ENCODE data around the gene JDP2.

JDP2 gene

DNA sequence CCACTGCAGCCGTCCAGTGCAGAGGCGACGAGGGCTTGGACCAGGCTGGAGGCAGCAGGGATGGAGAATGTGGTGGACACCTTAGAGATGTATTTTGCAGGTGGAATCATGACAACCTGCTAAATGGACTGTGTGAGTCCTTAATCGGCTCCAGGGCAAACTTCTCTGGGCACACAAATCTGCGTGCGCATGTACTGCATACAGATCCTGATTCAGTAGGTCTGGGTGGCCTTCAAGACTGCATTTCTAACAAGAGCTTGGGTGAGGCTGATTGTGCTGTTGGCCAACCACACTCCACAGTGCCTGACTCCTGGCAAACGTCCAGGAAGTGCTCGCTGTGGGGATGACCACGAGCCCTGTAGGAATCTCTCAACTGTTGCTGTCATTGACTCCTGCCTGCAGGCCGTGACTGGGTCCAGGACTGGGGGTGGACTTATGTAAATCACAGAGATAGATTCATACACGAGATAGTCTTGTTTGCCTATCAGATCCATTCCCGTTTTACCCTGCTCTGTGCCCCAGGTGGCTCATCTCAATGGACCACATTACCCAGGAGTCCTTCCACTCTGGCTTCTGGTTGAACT is 27.2 kb downstream of the JDP2 start:
- peak in 1 of 2 experiments; percentile 75 for DNase-seq (ENCODE audit: low read depth in 1 of 2, low spot score in 1 of 2)
- in situ Hi-C loops (cut with HindIII; ENCODE audit: low pct_unique_long_range_greater_than_20kb, low sequenced_read_pairs) = no loop called here
- no peak for TF ChIP-seq JUND (IDR thresholded peaks at IDR 0.05; ENCODE audit: low read depth)

DNA sequence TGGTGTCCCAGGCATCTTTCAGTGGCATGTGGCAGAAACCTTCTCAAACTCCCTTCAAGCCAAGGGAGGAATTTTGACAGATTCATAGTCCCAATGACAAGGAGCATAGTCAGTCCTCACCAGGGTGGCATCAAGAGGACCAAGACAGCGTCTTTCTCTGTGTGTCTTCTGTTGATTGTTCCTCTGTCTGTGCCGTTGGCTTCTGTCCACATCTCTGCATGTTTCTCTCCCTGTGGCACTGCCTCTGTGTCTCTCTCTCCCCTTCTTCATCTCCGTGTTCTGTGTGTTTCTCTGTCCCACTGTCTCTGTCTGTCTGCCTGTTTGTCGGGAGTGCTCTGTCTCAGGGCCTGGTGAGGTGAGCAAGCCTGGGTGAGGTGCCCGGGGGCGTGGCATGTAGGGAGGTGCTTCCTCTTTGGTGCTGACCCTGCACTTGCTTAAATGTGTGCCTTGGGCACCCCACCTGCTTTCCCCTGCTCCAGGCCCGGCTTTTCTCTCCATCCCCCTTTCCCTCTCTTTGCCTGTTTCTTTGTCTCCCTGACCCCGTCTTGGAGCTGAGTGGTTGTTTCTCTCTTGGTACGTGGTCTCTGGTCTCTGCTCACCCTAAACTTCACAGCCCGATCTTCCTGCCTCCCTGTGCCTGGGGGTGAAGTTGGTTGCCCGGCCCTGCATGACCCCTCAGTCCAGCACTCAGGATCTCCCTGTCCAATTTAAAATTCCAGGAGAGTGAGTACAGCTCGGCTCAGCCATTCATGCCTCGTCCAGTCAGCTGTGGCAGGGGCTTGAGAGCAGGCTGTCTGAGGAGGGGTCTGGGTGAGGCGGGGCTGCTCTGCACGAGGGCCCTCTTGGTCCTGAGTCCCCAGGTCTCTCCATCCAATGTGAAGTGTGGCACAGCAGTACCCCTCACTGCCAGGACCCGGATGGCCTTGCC is 28.5 kb downstream of the JDP2 start:
- DNase-seq (ENCODE audit: low read depth in 1 of 2, low spot score in 1 of 2) = no peak
- TF ChIP-seq JUND (IDR thresholded peaks at IDR 0.05; ENCODE audit: low read depth) = no peak
- in situ Hi-C loops (cut with HindIII; ENCODE audit: low pct_unique_long_range_greater_than_20kb, low sequenced_read_pairs) = no loop called here

DNA sequence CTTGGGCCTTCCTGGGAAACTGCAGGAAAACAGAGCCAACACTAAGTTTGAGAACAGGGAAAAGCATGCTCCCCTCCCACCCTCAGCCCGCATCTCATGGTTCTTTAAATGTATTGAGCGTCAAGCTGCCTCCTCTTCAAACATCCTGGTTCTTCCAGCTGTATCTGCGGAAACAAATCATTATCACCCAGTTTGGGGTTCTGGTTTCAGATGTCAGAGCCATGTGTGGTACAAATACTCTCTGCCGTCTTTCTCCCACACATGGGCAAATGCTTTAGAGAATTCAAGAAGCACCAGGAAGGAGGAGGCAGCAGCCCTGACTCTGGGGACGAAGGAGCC is 29.1 kb downstream of the JDP2 start:
- DNase-seq (ENCODE audit: low read depth in 1 of 2, low spot score in 1 of 2) = no peak
- in situ Hi-C loops (cut with HindIII; ENCODE audit: low pct_unique_long_range_greater_than_20kb, low sequenced_read_pairs) = no loop called here
- TF ChIP-seq JUND (IDR thresholded peaks at IDR 0.05; ENCODE audit: low read depth) = no peak

DNA sequence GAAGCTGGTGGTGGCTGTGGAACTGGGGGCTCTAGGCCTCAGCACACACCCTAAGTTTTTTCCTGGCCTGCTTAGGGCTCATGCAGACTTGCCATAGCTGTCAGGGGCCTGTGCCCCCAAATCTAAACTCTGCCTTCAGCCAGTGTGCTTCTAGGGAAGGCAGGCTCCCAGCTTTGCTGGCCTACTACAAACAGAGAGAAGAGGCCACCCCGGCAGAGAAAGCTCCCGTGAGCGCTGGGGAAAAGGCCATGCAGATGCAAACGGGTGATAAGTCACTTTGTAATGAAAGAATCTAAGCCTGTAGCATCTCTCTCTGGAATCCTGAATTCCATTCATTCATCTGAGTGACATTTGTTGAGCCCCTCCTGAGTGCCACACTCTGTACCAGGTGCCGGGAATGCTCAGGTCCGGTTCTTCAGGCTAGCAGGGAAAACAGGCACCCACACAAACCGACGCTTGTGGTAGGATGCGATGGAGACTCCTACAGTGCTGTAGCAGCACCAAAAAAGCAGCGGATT is 29.9 kb downstream of the JDP2 start:
- in situ Hi-C loops (cut with HindIII; ENCODE audit: low pct_unique_long_range_greater_than_20kb, low sequenced_read_pairs) = no loop called here
- DNase-seq (ENCODE audit: low read depth in 1 of 2, low spot score in 1 of 2) = peak in 1 of 2 experiments; percentile 66
- TF ChIP-seq JUND (IDR thresholded peaks at IDR 0.05; ENCODE audit: low read depth) = no peak

DNA sequence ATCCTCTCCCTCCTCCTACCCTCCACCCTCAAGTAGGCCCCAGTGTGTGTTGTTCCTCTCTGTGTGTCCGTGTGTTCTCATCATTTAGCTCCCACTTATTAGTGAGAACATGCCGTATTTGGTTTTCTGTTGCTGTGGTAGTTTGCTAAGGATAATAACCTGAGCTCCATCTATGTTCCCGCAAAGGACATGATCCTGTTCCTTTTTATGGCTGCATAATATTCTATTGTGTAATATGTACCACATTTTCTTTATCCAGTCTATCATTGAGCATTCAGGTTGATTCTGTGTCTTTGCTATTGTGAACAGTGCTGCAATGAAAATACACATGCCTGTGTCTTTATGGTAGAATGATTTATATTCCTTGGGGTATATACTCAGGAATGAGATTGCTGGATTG is 30.5 kb downstream of the JDP2 start:
- TF ChIP-seq JUND (IDR thresholded peaks at IDR 0.05; ENCODE audit: low read depth) = no peak

DNA sequence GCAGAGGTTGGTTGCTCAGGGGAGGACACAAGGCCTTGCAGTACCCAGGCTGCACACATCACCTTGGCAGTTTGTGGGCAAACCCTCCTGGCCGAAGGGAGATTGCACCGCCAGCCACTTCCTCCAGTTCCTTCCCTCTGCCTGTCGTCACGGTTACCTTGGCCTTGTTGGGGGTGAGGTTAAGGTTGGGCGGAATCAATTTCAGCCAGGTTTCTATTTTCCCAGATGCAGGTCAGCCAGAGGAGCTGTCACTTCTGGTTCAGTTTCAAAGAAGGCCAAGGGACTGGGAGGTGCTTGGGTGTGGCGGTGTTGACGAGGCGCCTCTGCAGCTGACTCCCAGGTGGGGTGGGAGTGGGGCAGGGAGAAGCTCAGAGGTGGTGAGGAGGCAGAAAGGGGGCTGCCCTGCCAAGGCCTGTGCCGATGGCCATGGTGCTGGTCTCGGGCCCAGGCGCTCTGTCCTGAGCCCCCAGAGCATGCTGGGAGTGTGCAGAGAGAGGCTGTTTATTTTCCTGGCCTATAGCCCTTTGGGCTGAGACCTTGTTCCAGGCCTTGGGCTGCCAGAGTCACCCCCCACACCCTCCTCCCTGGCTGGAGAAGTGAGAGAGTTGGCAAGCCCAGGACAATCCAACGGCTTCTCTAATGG is 31.4 kb downstream of the JDP2 start:
- TF ChIP-seq JUND (IDR thresholded peaks at IDR 0.05; ENCODE audit: low read depth) = no peak
- in situ Hi-C loops (cut with HindIII; ENCODE audit: low pct_unique_long_range_greater_than_20kb, low sequenced_read_pairs) = no loop called here
- DNase-seq (ENCODE audit: low read depth in 1 of 2, low spot score in 1 of 2) = peak in 1 of 2 experiments; percentile 37

More for the DNA sequence above, 30.5 kb downstream of the JDP2 start:
- in situ Hi-C loops (cut with HindIII; ENCODE audit: low pct_unique_long_range_greater_than_20kb, low sequenced_read_pairs) = no loop called here
- DNase-seq (ENCODE audit: low read depth in 1 of 2, low spot score in 1 of 2) = no peak

DNA sequence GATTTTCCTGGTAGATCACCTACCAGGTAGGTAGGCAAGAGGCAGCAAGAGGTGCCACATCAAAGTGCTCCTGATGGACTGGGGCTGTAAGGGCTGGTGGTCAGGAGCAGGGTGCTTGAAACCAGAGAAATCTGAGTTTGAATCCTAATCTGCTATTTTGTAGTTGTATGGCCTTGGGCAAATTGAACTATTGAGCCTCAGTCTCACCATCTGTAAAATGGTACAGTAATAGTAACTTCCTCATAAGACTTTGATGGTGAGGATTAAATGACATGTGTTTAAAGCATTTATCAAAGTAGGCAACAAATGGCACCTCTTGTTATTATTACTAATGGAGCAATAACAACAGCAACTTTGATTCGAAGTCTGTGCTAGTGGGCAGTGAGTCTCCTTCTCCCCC is 32.0 kb downstream of the JDP2 start:
- no peak for DNase-seq (ENCODE audit: low read depth in 1 of 2, low spot score in 1 of 2)
- in situ Hi-C loops (cut with HindIII; ENCODE audit: low pct_unique_long_range_greater_than_20kb, low sequenced_read_pairs) = no loop called here
- TF ChIP-seq JUND (IDR thresholded peaks at IDR 0.05; ENCODE audit: low read depth) = no peak

DNA sequence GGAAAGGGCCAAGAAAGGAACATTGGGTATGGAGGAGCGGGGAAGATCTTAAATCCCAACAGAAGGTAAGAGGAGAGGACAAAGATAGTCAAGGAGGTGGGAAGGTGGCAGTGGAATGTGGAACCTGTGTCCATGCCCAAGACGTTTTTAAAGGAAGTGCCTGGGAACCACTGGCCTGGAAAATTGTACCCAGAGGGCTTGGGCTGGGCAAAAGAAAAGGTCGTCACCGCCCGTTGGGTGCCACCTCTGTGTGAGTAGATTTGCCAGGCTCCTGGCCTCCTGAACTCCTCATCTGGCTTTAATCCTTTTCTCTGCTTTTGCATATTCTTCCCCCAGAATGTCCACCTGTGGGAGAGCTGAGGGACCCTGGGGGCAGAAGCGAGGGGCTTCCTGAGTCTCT is 32.6 kb downstream of the JDP2 start:
- TF ChIP-seq JUND (IDR thresholded peaks at IDR 0.05; ENCODE audit: low read depth) = no peak
- in situ Hi-C loops (cut with HindIII; ENCODE audit: low pct_unique_long_range_greater_than_20kb, low sequenced_read_pairs) = no loop called here

DNA sequence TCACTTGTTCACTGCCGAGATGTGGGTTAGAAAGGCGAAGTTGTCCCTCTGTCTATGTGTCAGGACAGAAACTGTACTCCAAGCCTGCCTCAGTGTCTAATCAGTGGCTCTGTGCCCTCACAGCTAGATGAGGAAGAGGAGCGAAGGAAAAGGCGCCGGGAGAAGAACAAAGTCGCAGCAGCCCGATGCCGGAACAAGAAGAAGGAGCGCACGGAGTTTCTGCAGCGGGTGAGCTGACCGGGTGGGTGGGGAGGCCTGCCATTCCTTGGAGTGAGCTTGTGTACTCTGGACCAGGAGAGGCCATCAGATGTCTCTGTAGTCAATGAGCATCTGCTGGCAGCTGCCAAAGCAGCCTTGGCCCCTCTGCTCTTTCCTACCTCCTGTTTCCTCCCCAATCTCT is 33.5 kb downstream of the JDP2 start:
- TF ChIP-seq JUND (IDR thresholded peaks at IDR 0.05; ENCODE audit: low read depth) = no peak
- in situ Hi-C loops (cut with HindIII; ENCODE audit: low pct_unique_long_range_greater_than_20kb, low sequenced_read_pairs) = no loop called here
- no peak for DNase-seq (ENCODE audit: low read depth in 1 of 2, low spot score in 1 of 2)

More for the DNA sequence above, 32.6 kb downstream of the JDP2 start:
- DNase-seq (ENCODE audit: low read depth in 1 of 2, low spot score in 1 of 2) = peak in 1 of 2 experiments; percentile 66

DNA sequence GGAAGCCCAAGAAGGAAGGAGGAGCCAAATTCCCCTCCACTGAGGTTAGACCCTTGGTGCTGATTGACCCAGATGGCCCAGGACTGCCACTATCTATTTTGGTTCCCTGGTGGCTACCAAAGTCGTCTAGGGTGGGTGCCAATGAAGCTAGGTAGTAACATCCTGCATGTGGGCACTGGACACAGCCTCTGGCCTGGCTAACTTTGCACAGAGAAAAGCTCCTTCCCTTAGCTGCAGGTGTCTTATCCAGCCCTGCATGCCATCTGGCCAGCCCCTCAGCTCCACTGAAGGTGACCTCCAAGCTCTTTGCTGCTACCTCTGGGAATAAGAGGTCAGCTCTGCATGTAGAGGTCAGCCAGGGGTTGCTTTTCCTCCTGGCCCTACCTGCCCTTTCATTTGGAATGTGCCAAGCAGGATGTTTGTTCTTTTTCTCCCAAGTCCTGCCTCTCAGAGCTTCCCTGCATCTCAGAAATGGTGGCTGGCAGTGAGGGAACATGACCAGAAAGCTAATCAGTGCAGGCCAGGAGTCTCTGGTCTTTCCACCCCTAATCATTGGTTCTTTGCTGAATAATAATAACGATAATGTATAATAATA is 34.0 kb downstream of the JDP2 start:
- TF ChIP-seq JUND (IDR thresholded peaks at IDR 0.05; ENCODE audit: low read depth) = no peak
- DNase-seq (ENCODE audit: low read depth in 1 of 2, low spot score in 1 of 2) = peak in 1 of 2 experiments; percentile 52
- in situ Hi-C loops (cut with HindIII; ENCODE audit: low pct_unique_long_range_greater_than_20kb, low sequenced_read_pairs) = no loop called here

DNA sequence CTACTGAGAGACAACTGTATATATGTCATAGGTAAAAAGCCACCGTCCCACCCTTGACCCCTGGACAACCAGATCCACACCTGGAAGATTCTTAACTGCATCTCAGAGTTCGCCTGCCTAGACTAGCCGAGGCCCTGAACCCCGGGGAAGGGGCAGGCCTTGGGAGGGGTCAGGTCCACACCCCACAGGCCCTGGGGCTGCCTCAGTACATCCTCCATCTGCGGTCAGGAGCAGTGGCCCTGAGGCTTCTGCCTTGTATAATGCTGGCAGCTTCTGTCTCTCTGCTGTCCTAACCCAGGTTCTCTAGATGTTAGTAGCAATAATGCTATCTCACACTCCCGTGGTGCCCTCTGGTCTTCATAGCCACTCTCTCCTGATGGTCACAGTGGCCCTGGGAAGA is 36.8 kb downstream of the JDP2 start:
- no peak for DNase-seq (ENCODE audit: low read depth in 1 of 2, low spot score in 1 of 2)
- no peak for TF ChIP-seq JUND (IDR thresholded peaks at IDR 0.05; ENCODE audit: low read depth)
- in situ Hi-C loops (cut with HindIII; ENCODE audit: low pct_unique_long_range_greater_than_20kb, low sequenced_read_pairs) = no loop called here

DNA sequence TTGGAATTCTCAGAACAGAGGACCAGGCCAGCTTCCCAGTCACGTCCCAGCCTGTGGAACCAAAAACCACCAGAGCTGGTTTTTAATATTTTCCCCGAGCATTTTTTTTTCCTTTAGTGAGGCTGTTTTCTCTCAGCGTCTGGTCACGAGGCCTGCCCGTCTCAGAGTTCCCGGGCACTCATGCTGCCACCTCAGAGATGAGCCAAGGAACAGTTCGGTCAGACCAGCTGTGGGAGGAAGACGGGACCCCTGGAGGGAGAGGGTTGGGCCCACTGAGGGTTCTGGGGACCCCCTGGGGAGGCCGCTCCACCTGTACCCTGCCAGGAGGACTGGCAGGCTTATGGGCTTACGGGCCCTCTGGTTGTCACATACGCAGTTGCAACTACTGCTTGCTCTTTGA is 39.9 kb downstream of the JDP2 start:
- in situ Hi-C loops (cut with HindIII; ENCODE audit: low pct_unique_long_range_greater_than_20kb, low sequenced_read_pairs) = no loop called here

More for the DNA sequence above, 39.9 kb downstream of the JDP2 start:
- DNase-seq (ENCODE audit: low read depth in 1 of 2, low spot score in 1 of 2) = no peak
- no peak for TF ChIP-seq JUND (IDR thresholded peaks at IDR 0.05; ENCODE audit: low read depth)

Data from T47D (cell line).